HS-27A (cell line): ENCODE measurements around the gene DRC7.
"Not testable (repeated sequence)": the region's sequence is repeated elsewhere in the genome, so short reads cannot be mapped to it uniquely, and the experiment has no call there.

Source experiments
- DNase-seq: peaks from one replicate; pipeline ENCODE4 v3.0.0-alpha.2; 2012; ENCODE audit warnings: low read depth, missing footprints

Gene DRC7

DNA sequence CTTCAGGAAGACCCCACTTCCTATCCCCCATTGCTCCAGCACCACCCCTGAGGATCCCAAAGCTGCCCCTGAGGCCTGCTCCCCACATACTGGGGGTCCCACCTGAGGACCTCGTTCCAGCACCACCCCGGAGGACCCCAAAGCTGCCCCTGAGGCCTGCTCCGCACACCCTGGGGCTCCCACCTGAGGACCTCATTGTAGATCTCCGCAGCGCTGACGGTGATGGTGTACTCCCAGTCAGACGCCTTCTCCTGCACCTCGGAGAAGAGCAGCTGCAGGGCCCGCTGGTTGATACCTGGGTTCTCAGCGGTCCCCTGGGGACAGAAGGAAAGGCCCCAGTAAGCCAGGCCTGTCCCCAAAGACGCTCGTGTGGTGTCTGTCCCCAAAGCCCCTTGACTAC lies 67.4 kb downstream of the DRC7 start:
- DNase-seq: no peak

DNA sequence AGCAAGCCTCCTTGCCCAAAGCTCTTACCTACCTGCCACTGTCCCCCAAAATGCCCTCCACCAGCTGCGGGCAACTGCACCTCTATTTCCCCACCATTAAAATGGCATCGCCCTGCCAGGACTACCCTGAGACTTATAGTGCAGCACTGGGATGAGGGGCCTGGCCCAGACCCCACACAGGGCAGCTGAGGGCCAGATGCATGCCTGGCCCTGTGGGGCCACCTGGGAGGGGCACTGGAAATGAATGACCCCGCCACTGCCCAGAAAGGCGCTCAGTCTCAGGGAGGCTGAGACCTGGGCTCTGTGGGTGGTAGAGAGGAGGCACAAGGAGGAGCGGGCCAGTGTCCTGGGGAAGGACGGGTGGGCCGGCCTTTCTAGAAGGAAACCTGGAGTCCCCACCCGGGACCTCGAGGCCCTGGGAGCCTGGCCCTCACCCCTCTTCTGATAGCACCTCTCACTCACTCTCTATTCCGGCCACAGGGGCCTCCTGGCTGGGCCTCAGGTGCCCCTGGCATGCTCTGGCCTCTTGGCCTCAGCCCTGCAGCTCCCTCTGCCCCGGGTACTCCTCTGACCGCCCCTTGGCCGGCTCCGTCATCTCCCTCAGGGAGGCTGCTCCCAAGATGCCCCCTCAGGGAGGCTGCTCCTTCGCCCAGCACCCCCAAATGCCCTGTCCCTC lies 67.9 kb downstream of the DRC7 start:
- no peak for DNase-seq

DNA sequence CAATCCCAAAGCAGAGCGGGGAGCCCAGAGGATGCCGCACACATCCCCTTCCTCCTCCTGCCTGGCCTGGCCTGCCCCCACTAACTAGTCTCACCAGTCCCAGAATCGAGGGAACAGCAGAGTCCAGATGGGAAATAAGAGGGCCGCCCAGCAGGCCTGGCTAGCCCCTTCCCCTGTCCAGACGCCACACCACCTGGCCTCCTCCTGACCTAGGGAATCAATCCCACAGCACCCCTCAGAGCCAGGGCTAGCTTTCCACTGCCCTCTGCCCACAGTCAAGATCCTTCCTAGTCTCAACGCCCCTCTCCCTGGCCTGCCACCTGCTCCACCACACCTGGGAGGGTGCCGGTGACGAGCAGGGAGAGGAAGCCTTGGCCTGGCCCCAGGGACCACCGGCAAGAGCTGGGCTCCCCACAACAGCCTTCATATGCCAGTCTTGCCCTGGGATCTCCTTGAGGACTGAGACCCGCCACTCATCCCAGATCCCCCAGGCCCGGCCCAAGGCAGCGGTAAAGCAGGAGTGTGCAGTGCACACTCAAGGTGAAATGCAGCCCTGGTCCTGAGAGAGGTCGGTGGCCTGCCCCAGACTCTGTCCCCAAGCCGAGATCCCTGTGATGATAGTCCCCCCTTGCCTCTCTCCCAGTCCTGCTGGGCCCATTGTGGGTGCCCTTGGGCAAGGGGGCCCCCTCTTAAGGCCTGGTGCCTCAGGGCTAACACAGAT lies 68.8 kb downstream of the DRC7 start:
- DNase-seq: no peak

DNA sequence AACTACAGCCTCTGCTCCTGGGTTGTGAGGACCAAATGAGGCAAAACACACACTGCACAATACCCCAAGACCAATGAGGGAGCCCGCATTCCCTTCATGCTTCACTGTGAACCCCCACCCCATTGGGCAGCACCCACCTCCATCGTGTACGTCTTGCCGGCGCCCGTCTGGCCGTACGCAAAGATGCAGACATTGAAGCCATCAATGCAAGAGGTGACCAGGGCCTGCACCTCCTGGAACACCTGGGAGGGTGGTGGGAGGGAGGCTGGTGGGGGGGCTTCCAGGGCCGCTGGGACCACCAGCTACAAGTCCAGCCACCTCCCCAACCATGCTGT lies 69.4 kb downstream of the DRC7 start:
- no peak for DNase-seq

DNA sequence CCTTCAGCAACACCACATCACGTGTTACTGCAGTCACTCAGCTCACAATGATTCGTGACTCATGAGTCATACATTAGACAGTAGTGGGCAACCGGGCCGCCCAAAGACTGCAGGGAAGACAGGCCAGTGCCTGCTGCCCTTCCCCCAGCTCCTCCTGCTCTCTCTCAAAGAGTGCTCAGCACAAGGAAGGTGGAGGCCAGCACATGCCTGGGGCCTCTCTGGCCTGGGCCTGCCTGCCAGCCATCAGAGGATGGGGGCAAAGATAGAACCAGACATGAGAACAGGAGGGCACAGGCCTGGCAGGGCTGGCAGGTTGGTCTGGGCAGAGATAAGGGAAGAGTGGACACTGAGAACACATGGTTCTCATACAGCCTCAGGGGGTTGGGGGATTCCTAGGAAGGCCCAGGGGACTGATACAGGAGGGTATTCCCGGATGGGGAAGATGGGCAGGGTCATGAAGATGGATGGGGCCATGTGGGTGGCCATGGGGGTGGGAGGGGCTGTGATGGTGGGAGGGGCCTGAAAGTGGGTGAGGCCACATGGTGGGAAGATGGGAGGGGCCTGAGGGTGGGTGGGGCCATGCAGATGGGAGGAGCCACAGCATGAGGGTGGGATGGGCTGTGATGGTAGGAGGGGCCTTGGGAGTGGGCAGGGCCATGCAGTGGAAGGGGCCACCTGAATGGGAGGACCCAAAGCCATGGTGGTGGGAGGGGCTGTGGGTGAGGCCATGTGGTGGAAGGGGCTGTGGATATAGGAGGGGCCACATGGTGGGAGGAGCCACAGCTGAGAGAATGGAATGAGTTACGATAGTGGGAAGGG lies 69.9 kb downstream of the DRC7 start:
- peak; percentile 80 for DNase-seq

DNA sequence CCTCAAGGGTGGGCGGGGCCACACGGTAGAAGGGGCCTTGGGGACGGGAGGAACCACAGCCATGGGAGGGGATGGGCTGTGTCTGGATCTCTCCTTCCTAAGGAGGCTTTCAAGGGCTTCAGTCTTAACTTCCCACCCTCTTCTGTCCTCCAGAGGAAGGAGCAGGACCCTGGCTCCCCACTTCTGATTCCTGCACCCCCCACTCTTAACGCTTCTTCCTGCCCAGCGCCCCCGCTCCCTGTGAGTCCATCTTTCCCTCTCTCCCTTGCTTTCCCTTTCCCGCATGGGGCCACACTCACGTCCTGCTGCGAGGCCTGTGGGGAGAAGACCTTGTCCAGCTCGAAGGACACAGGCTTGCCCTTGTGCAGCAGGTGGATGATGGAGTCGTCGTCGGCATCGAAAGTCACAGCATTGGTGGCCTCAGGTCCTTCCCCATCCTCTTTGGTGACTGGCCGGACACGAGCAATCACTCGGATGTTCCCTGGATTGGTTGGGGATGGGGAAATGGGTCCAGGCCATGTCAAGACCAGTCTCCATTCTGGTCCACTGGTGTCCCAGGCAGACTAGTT lies 70.6 kb downstream of the DRC7 start:
- no peak for DNase-seq

DNA sequence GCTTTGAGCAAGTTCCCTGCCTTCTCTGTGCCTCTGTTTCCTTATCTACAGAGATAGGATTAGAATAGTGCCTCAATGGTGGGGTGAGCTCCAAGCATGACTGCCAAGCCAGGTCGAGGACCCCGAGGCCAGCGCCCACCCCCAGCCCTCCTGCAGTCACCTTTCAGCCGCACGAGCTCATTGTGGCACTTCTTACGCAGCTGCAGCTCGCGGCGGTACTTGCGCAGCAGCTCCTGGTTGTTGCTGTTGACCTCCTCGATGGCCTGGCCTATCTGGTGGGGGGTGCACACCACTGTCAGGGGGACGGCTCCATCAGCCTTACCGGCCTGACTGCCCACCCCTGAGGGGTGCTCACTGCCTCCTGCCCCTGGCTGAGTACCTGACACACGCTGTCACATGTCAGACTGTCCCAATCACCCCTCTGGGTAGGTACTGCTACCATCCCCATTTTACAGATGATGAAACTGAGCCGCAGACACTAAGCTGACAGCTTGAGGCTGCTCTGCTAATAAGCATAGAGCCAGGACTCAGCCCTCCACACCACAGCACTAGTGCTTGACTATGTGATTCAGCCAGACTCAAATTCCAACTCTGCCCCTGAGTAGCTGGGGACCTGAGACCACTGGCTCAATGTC lies 72.2 kb downstream of the DRC7 start:
- DNase-seq: no peak

DNA sequence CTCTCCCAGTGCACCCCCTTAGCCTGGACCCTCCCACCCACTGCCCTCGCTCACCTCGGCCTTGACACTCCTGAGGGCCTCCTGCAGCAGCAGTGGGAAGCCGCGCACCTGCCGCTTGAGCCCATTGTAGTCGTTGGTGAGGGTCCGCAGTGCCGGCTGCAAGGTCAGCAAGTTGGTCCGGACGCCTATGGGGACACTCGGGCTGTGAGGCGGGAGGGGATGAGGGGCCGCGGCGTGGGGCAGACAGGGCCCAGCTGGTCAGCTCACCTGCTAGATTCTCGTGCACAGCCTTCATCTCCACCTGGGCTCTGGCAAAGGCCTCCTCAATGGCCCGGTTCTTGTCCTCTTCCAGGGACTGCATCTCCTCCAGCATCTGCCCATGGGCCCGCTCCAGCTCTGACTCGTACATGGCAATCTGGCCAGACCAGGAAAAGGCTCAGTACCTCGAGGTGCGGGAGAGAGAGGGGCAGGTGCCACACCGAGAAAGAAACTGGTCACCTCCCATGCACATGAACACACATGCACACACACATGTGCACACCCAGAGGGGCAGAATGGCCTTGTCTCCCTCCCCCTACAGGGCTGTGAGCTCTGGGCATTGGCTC lies 75.0 kb downstream of the DRC7 start:
- DNase-seq: no peak

DNA sequence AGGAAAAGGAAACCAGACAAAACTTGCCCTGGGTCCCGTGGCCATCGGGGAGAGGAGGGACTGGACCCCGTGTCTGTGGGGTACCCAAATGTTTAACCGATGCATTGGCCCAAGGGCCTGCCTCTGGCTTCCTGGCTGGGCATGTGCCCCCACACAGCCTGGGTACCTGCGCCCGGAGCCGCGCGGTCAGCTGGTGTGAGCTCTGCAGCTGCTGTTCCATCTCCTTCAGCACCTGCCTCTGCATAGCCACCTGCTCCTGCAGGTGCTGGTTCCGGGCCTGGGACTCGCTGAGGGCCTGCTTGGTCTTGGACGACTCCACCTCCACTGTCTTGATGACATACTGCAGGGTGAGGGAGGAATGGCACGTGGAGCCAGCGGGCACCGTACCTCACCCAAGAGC lies 75.8 kb downstream of the DRC7 start:
- DNase-seq: no peak

DNA sequence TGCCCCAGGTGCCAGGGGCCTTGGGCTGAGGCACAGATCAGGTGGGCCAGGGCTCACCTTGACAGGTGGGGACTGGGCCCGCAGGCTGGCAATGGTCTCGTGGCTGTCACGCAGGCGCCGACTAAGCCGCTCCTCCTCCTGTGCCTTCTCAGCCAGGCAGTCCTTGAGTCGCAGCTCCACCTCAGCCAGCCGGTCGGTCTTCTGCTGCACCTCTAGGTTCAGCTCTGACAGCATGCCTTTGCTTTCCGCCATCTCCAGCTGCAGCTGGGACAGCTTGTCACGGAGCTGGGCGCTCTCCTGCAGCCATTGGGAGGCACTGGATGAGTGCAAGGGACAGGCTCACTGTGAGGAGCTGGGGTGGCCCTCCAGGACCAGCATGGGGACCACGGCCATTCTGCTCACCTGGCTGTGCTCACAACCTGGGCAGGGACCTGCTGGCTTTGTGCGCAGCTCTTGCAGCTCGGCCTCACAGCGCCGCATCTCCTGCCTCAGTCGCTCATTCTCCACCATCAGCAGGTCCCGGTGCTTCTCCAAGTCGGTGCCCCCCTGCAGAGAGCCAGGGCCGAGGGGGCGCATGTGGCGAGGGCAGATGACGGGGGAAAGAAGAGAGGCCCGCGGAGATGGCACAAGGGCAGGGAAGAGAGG lies 76.7 kb downstream of the DRC7 start:
- DNase-seq: no peak

DNA sequence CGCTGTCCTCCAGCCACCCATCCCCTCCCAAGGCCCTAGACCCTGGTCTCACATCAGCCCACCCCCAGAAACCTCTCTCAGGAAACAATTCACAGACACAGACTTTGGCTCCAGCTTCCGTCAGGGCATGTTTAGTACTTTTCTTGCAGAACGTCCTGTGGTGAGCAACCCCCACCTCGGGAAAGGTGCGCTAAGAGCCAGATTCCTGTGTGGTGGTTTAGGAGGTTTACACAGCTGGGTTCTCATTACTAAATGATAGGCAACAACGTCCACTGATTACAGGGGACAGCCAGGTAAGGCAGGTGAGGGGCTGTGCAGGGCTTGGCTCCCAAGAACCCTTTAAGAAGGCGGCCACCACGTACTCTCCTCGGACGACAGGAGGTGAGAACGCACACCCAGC lies 78.4 kb downstream of the DRC7 start:
- no peak for DNase-seq

DNA sequence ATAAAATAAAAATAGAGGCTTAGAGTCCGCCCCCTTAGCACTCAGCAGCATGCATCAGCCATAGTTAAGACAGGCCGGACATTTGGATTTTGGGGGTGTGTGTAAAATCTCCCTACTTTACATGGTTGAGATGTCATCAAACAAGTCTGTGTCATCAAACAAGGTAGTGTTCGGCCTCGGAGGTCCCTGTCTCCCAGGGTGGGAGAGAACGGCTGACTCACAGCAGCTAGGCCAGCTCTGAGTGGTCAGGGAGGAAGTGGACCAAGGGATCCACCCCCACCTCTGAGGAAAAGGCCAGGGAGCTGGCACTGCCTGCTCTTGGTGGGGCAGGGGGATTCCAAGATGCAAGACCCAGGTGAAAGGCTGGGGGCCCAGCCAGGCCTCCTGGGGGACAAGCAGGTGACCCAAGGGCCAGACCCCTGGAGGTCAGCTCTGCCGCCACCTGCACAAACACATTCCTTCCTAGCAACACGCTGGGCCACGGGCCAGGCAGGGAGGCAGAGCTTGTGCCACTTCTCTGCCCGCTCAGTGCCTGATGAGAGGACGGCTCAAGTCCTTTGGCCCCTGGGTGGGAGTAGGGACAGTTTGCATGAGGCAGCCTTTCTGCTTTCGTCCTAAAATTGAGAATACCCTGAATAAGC lies 79.2 kb downstream of the DRC7 start:
- no peak for DNase-seq

DNA sequence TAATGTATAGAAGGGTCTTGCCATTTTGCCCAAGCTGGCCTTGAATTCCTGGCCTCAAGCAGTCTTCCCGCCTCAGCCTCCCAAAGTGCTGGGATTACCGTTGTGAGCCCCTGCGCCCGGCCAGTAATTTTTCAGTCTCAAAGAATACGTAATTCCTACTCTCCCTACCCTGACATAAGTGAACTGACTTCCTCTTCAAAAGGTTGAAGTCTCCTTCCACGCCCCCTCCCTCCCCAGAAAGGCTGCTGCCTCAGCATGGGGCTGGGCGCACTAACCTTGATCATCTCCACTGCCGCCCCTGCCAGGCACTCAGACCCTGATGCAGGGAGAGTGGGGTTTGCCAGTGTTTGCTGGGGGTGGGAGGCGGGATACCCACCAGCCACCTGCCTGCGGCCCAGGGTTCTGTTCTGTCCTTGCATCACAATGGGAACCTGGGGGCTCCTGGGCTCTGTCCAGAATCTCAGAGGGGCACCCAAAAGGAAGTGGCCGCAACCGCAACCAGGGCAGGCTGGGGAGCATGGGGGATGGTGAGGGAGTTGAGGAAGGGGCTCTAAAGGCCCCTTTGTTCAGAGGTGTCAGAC lies 80.2 kb downstream of the DRC7 start:
- no peak for DNase-seq

DNA sequence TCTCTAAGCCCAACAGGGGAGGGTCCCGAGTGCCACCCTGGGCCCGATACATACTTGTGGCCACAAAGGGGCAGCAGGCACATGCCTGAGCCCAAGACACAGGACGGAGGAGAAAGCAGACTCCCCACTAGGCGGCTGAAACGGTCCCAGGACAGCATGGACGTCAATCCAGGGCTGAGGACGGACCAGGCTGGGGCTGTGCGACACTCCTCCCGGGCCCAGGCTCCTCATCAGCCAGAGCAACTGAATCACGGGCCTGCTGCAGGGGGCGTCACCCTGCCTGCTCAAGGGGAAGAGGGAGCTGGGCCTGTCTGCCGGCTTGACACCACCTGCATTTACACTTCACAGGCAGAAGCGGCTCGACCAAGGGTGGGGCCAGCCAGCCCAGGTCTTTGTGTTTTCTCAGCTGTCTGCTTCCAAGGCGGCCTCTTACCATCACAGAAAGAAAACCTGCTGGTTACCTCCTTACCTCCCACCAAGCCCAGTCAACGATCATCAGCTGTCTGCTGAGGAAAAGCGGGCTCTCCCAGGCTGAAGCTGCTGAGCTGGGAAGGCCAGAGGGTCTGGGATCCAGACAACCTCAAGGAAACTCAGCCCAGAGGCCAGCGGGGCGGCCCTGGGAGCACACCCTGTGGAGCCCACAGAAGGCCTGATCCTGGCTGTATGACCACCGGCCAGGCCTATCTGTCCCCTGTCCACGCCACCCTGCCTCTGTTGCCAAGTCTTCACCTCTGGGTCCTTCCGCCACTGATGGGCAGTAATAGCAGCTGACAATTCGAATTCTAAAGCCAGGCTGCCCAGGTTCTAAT lies 81.3 kb downstream of the DRC7 start:
- no peak for DNase-seq

DNA sequence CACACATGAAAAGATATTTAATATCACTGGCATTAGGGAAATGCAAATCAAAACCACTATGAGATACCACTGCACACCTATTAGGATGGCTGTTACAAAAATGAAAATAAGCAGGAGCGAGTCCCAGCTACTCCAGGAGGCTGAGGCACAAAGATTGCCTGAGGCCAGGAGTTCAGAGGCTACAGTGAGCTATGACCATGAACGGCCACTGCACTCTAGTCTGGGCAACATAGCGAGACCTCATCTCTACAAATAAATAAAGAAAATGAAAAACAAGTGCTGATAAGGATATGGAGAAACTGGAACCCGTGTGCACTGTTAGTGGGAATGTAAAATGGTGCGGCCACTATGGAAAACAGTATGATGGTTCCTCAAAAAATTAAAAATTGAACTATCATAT lies 84.1 kb downstream of the DRC7 start:
- DNase-seq: no peak

DNA sequence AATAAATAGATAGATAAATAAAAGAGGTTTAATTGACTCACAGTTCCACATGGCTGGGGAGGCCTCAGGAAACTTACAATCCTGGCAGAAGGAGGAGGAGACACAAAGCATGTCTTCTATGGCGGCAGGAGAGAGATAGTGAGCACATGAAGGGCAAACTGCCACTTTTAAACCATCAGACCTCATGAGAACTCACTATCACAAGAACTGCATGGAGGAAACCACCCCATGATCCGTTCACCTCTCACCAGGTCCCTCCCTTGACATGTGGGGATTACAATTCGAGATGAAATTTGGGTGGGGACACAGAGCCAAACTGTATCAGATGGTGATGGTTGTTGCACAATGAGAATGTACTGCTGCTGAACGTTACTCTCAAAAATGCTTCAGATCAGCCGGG lies 85.2 kb downstream of the DRC7 start:
- not testable (repeated sequence) for DNase-seq

DNA sequence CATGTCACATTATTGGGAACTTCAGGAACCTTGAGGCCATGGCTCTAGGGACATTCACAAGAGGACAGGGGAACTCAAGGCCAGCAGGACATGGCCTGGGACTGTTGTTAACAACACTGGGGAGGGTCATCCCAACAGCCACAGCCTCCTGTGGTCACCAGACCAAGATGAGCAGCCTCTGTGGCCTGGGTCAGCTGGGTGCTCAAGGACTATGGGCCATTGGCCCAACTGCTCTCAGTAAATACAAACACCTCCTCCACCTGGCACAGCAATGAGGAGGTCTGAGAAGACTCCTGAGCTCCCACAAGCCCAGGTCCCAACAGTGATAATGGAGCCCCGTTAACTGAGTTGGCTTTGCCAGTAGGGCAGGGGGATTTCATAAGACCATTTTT lies 86.7 kb downstream of the DRC7 start:
- DNase-seq: no peak
